Lung microvascular endothelial cell (primary cell): ENCODE data around the gene CYP26B1. TPM values are rescaled to one million over a fixed set of nuclear protein-coding genes. Genes with fewer than 3 reads are reported as not detected.

Source experiments
- DNase-seq, 2 donors: peaks; one replicate each; pipeline versions ENCODE4 v3.0.0 to v3.0.0-alpha.2; 2010; ENCODE audit warnings: low read depth in 2 of 2
- total RNA-seq: library from RNA; depleted of rRNA; stranded (reverse); fragments of >200 nt; gene quantifications from 2 replicates; pipeline ENCODE4 v1.2.1, GENCODE V29; 2014

The CYP26B1 gene
- total RNA-seq, 1 donor from 2014 or later: 0.79 TPM

GRCh38 chr2:72130659-72131360, 16.9 kb downstream of the CYP26B1 start:
- DNase-seq: no peak

GRCh38 chr2:72129681-72130340, 17.9 kb downstream of the CYP26B1 start:
- no peak for DNase-seq

DNA sequence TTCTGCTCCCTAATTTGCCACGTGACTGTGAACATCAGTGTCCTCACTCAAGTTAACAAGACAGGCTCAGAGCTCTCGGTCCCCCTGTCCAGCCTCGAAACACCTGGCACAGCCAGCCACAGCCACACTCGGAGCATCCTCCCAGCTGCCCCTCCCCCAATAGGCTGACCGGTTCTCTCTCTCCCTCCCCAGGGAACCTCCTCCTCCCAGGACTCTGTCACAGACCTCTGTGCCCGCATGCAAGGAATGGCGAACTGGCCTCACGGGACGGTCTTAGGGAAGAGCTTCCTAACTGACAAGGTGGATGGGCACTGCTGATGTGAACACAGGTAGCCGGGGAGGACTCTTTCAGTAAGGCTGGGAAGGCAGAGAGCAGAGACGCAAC, 18.8 kb downstream of the CYP26B1 start:
- no peak for DNase-seq

DNA sequence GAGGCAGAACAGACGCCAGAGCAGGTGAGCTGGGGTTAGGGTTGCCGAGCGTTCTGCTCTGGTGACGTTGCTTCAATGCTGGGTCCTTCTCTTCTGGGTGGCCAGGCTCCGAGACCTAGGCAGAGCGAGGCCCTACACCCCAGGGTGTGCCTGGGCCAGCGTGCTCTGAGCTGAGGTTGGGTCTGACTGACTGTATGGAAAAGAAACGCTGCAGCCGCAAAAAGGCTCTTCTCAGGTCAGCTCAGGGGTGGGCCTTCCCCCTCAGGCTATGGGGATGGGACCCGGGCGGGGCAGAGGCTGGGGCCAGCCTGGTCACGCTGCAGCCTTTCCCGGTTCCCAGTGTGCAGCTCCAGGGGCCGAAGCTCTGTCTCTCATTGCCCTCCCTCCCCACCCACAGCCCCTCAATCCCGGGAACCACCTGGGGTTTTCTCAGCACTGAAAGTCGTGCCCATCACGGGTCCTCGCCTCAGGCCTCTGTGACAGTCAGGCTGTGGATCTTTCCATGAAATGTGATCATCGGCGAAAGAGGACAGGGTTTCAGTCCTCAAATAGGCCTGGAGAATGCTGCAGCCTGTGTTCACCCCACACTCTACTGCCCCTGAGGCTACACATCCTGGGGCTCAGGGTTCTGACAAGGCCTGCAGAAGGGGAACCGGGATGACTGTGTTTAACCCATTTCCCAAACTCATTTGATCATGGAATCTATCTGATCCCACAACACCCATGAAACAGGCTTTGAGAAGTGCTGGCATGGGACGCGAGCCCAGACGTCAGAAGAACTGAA, 19.4 kb downstream of the CYP26B1 start:
- DNase-seq: no peak

DNA sequence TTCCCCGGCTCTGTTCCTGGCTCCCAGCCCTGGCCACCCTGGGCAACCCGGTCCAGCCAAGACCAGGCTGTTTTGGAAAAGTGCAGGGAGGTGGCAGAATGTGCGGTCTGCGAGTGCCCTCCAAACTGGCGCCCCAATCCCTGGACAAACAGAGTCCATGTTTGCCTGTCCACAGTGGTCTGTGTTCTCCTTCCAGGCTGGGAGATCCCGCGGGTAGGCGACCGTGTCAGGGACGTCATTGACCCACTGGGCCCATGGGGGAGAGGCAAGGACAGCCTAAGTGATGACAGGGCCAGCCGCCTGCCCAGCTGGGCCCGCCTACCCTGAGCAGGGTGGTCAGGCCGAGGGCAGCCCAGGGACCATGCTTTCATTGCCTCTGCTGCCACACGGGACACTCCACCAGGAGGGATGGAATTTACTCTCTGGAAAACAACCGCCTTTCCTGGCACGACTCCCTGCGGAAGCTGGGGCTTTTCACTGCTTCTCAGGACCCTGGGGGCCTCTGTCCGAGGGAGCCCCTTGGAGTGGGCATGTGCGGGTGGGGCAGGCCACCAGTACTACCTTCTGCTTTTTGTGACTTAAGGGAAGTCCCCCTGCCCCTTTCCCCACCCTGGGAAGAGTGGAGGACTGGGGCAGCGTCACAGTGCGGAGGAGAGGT, 20.1 kb downstream of the CYP26B1 start:
- no peak for DNase-seq

DNA sequence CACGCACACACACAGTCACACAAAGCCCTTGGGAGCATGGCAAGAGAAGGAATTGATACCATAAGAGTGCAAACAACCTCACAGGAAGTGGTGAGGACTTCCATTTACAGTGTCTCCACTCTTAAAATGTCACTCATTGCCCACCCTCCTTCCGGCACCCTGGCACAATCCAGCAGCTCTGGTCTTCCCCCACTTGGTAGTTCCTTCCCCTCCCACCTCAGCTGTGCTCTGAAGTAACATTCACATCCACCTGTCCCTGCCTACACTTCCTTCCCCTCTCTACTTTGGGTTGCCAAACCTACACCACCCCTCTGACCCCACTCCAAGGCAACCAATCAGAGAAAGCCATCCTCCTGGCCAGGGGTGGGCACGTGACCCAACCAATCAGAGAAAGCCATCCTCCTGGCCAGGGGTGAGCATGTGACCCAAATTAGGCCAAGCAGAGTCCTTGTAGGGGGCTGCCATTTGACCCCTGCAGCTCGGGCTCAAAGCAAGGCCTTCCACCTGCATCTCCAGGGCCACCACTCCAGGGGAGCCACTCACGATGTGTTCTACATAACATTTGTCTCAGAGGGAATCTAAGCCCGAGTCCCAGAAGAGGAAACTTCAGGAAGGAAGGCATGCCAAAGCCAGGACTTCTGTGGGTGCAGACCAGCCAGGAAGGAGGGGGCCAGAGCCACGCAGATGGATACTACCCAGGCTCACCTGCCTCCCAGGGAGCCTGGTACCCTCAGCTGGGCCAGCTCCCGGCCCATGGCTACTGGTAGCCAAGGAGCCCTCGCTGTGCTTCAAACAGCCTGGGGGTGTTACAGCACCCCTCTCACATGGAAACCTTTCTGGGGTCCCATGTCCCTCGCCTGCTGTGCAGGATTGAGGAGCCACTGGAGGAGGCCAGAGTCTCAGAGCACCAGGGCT, 21.2 kb downstream of the CYP26B1 start:
- no peak for DNase-seq

DNA sequence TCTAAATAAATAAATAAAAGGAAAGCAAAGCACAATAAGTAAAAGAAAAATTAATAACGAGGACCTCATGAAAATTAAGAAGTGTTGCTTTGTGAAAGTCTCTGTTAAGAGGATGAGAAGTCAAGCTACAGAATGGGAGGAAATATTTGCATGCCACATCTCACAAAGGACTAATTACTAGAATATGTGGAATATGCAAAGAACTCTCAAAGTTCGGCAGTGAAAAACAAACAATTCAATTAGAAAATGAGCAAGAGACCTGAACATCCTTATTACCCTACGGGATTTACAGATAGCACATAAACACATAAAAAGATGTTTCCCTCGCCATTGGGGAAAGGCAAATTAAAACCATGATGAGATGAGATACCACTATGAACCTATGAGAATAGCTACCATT, 23.3 kb downstream of the CYP26B1 start:
- no peak for DNase-seq

- DNase-seq: no peak
These were observed 26.5 kb downstream of the CYP26B1 start for GRCh38 chr2:72121153-72121552.

DNA sequence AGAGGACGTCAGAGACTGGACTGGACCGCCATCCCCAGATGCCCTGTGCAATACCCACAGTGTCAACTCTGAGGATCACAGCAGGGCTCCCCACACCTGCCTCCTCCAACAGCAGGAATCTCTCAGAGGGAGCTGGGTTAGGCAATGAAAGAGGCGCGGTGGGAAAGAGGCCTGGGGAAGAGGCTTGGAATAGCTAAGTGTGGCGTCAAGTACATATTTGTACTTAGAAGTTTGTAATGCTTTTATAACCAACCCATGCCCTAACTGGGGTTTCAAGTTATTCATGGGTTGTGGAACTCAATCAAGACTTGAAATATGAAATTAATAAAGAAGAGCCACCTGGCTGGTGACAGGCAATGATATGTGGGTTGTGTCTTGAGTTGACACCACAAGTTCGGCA, 28.7 kb downstream of the CYP26B1 start:
- DNase-seq: no peak

DNA sequence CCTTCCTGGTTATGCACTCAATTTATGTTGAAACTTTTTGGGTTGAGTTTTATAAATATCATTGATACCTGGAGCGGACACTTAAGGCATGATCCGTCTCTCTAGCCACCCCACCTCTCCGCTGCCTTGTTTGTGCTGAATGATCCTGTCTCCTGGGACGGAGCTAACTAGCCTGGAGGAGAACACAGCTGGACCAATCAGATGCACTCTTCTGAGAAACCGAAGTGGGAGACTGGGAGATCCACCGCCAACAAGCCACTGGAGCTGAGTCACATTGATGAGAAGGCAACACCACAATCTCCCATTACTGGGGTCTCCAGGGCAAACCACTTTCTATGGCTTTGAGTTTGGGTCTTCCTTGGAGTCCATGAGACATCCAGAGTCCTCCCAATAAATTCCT, 29.3 kb downstream of the CYP26B1 start:
- DNase-seq: no peak

DNA sequence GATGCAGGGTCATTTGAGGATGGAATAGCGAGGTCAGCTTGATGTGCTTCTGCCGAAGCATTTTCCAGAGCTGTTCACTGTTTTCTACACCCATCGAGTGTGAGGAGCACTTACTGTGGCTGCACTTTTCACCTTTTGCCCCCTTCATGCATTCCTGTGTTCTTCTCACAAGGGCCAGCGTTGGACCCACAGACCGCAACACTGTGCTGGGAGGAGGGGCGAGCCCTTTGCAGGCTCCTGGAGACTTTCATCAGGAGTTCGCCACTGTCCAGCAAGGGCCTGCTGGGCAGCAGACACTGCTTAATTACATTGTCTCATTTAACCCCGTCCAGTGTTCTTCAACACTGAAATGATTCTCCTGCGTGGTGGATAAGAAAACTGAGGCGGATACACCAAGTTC, 29.9 kb downstream of the CYP26B1 start:
- no peak for DNase-seq

DNA sequence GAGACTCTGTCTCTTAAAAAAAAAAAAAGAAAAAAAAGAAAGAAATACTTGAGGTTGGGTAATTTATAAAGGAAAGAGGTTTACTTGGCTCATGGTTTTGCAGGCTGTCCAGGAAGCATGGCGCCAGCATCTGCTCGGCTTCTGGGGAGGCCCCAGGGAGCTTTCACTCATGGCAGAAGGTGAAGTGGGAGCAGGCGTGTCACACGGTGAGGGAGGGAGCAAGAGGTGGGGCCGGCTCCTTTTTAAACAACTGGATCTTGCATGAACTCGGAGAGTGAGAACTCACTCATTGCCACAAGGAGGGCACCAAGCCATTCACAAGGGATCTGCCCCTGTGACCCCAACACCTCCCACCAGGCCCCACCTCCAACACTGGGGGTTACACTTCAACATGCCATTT, 30.6 kb downstream of the CYP26B1 start:
- DNase-seq: no peak

- no peak for DNase-seq
These were observed 31.6 kb downstream of the CYP26B1 start for GRCh38 chr2:72116081-72116533.

DNA sequence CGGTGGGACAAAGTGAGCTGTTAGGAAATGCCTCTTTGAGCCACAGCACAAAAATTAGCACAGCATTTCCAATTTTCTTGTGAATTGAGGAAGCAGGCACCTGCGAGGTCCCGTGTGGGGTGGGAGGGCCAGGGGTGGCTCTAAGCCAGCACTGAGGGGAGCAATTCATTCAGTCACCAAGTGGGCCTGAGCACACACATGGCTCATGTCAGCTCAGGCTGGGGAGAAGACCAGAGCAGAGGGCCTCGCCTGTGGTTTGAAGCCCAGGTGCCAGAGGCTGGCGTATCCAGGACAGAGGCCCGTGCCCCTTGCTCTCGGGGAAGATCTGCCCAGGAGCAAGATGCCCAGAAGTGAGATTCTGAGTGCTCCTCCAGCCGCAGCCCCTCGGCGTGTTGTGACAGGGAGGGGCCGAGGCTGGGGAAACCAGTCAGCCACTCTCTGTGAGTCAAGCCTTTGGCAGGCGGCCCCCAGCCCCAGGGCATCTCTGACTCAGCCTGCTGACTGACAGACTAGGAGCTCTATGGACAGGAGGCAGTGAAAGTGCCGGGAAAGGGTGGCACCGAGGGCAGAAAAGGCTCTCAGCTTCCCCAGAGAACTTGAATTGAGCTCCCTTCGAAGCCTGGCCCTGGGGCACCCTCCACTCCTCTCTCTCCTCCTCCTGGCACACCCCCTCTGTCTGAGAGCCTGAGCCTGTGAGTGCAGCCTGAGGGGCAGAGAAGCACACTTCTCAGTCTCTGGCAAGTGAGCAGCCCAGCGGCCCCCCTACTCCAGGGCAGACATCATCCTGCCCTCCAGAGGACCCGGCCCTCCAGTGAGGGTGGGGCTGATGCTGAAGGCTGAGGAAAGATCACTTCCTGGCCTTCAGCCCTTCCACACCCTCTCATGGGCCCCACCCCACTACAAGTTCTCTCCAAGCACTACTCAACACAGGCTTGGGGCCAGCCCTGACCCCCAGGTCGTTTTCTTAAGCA, 32.3 kb downstream of the CYP26B1 start:
- DNase-seq: peak; percentile 18 to 69

GRCh38 chr2:72114693-72115051, 33.0 kb downstream of the CYP26B1 start:
- DNase-seq: no peak

GRCh38 chr2:72113847-72114692, 33.6 kb downstream of the CYP26B1 start:
- no peak for DNase-seq

DNA sequence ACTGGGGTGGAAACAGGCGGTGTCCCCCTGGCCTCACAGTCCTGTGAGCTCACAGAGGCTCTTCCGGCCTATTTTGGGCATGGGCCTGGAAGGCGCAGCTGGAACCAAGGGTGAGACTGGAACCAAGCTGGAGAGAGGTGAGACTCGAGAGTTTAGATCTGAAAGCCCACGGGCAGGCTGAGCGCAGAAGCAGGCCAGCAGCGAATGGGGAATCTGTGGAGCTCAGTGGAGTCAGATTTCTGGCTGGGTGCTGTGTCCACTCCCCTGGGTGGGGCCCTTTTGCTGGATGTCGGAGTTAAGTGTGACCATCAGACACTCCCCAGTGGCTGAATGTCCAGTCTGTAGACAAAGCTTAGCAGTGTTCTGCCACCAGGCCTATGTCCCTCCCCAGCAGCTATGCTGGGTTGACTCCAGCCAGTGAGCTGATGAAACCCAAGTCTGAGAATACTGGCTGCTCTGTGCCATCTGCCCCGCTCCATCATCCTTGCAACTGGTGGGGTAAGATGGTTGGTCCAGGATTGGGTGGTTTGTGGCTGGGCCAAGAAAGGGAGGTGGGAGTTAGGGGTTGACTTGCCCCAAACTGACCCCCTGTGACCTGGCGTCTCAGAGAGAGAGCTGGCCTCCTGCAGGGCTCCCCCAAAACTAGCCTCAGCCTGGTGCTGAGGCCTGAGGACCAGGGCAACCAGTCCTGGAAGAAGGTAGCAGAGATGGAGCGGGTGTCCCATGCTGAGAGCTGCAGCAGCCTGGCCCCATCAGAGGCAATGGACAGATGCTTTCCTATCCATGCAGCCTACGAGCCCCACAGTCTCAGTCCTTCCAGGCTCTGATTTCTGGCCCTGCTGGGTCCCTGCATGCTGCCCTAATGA, 34.4 kb downstream of the CYP26B1 start:
- DNase-seq: no peak

DNA sequence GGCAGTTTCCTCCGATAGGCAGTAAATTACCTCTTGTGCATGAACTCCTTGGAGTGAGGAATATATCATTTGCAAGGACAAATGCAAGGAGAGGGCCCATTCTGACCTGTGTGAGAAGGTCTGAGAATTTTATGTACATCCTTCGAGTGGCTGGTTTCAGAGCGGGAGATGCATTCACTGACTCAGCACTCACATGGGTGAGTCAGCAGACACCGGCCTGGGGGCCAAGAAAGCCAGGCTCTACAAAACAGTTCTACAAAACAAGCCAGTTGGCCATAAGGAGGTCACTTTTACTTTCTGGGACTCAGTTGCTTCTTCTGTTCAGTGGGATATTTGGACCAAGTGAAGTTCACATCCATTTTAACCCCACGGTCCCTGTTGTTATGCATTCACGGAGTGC, 35.3 kb downstream of the CYP26B1 start:
- DNase-seq: peak in 1 of 2 donors; percentile 27
